Type B pancreatic cell (in vitro differentiated cells): ENCODE results near the gene RNF103. TPM values are rescaled to one million over a fixed set of nuclear protein-coding genes. Genes with fewer than 3 reads are reported as not detected.

Experiments
- DNase-seq: peaks from one replicate; pipeline ENCODE4 v3.0.0; 2021; ENCODE audit warnings: mixed read lengths; ENCODE audit not compliant: unreplicated experiment; ENCODE audit errors: extremely low spot score
- H3K27ac Mint-ChIP-seq: 2 replicates; pipeline ENCODE4 v1.8.0; 2021; ENCODE audit warnings: mild to moderate bottlenecking, mixed read lengths
- H3K27me3 Mint-ChIP-seq: 2 replicates; pipeline ENCODE4 v1.8.0; 2021; ENCODE audit warnings: mixed read lengths
- H3K36me3 Mint-ChIP-seq: 2 replicates; pipeline ENCODE4 v1.8.0; 2021; ENCODE audit warnings: mixed read lengths
- H3K4me1 Mint-ChIP-seq: one replicate; pipeline ENCODE4 v1.8.0; 2021; ENCODE audit warnings: mixed read lengths; ENCODE audit not compliant: unreplicated experiment
- H3K4me3 Mint-ChIP-seq: 2 replicates; pipeline ENCODE4 v1.8.0; 2021; ENCODE audit warnings: mild to moderate bottlenecking, mixed read lengths
- H3K9me3 Mint-ChIP-seq: 2 replicates; pipeline ENCODE4 v1.8.0; 2021; ENCODE audit warnings: mixed read lengths
- total RNA-seq: library from RNA; stranded (reverse); gene quantifications from 2 replicates; pipeline ENCODE4 v1.2.1, GENCODE V29; 2021; ENCODE audit warnings: low replicate concordance
- TF ChIP-seq, protein P1 (sequence below): fragments of 200-600 bp; sonication (generic); conservative IDR thresholded peaks from 2 replicates; pipeline ENCODE4 v1.5.0; 2021; ENCODE audit warnings: antibody characterized with exemption, mild to moderate bottlenecking

The RNF103 gene
- total RNA-seq, 1 donor from 2014 or later, result 21.2 TPM

DNA sequence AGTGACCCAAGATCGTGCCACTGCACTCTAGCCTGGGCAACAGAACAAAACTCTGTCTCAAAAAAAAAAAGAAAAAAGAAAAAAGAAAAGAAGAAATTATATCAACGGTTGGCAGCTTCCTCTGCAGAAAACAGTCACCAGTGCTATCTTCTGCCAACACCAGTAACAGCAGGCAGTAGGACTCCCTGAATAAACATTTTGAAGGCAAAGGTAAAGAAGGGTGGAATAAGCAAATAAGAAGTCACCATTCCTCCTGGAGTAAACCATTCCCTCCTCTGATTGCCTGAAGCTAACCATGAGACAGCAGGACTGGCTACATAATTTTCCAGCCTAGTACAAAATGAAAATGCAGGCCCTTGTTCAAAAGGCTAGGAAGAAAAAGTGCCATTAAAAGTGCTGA is 9.0 kb upstream of the RNF103 start:
- Mint-ChIP-seq H3K36me3 (peaks cover 3% of the 10 kb centered on the region), H3K4me3 (no peak overlapping the region), H3K4me1 (peaks cover 11% of the 10 kb centered on the region), H3K9me3 (no peaks in the 10 kb centered on the region), H3K27me3 (peaks cover 3% of the 10 kb centered on the region), H3K27ac (no peak overlapping the region)
- TF ChIP-seq, protein P1, sequence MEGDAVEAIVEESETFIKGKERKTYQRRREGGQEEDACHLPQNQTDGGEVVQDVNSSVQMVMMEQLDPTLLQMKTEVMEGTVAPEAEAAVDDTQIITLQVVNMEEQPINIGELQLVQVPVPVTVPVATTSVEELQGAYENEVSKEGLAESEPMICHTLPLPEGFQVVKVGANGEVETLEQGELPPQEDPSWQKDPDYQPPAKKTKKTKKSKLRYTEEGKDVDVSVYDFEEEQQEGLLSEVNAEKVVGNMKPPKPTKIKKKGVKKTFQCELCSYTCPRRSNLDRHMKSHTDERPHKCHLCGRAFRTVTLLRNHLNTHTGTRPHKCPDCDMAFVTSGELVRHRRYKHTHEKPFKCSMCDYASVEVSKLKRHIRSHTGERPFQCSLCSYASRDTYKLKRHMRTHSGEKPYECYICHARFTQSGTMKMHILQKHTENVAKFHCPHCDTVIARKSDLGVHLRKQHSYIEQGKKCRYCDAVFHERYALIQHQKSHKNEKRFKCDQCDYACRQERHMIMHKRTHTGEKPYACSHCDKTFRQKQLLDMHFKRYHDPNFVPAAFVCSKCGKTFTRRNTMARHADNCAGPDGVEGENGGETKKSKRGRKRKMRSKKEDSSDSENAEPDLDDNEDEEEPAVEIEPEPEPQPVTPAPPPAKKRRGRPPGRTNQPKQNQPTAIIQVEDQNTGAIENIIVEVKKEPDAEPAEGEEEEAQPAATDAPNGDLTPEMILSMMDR, result no peak
- DNase-seq, result no peak

DNA sequence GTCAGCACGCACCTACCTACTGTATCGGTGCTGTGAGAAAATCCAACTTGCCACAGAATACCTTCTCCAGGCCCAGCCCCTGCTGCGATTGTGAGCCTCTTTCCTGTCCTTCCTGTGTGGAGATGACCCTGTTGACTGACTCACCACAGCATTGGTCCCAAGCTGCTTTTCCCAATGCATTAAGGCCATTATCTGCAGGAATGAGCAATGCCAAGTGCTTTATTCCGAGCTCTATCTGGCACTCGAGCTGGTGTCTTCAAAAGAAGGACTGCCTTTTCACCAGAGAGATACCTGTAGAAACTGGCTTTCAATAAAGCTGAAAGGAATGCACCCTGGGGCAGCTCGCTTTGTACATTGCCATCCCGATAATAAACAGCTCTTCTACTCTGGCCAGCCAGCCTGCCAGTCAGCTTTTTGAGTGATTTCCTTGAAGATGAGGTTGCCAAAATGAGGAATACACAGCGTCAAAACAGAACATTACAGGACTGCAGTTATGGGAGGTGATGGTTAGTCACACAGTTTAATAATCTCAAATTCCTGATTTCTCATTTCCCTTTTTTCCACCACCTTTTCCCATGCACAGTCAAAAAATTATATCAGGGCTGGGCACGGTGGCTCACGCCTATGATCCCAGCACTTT is 8.3 kb upstream of the RNF103 start:
- Mint-ChIP-seq H3K9me3 (no peaks in the 10 kb centered on the region), H3K4me1 (peaks cover 11% of the 10 kb centered on the region), H3K36me3 (peaks cover 3% of the 10 kb centered on the region), H3K27me3 (peaks cover 3% of the 10 kb centered on the region), H3K4me3 (peak overlapping the region; percentile 4), H3K27ac (peak overlapping the region; percentile 1)
- TF ChIP-seq, protein P1, result no peak
- DNase-seq, result no peak

DNA sequence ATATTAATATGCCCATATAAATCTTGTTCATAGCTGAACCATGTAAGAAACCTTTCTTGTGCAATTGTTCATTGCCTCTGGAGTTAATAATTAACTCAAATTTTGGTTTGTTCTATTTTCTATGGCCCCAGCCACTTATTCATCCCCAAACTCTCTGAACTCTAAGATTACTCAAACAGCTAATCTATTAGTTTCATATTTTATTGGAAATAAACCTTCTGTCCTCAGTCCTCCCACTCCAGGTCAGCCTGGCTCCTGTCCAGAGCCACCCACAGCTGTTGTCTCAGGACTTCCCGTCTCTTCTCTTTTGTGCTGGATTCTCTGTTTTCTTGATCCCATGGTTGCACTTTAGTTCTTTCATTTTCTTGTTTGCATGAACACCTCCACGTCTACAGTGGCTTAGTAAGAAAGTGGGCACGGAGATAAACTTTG is 4.4 kb upstream of the RNF103 start:
- Mint-ChIP-seq H3K27me3 (peaks cover 3% of the 10 kb centered on the region), H3K9me3 (no peaks in the 10 kb centered on the region), H3K4me1 (peaks cover 11% of the 10 kb centered on the region), H3K36me3 (peaks cover 3% of the 10 kb centered on the region), H3K27ac (no peak overlapping the region), H3K4me3 (no peak overlapping the region)
- TF ChIP-seq, protein P1, result no peak
- DNase-seq, result no peak

DNA sequence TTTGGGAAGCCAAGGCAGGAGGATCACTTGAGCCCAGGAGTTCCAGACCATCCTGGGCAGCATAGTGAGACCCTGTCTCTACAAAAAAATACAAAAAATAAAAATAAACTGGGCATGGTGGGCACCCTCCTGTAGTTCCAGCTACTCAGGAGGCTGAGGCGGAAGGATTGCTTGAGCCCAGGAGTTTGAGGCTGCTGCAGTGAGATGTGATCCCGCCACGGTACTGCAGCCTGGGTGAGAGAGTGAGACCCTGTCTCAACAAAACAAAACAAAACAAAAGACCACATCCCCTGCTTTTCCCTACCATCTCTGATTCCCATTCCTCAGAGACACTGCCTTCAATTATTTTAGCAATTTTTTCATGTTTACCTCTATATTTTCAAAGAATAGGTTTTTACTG is 3.9 kb upstream of the RNF103 start:
- no peaks in the 10 kb centered on the region for H3K9me3 Mint-ChIP-seq
- peaks cover 11% of the 10 kb centered on the region for H3K4me1 Mint-ChIP-seq
- H3K27me3 Mint-ChIP-seq, result peaks cover 3% of the 10 kb centered on the region
- TF ChIP-seq, protein P1, result no peak
- DNase-seq, result no peak
- H3K27ac Mint-ChIP-seq, result no peak overlapping the region
- no peak overlapping the region for H3K4me3 Mint-ChIP-seq
- peaks cover 3% of the 10 kb centered on the region for H3K36me3 Mint-ChIP-seq

DNA sequence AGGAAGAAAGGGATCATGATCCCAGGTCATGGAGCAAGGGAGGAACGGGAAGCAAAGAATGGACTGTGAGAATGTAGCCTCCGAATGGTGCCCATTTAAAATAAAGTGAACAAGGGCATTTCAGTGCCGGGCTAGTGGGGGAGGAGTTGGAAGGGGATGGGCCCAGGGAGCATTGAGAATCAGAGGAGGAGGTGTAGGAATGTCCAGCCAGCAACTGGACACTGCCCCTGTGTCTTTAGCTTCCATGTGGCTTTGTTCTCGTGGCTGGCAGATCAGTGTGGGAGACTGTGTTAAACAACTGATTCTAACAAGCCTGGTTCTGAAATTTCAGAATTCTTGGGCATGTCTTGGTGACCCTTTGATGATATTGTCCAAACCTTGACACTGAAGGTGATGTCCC is 1.4 kb upstream of the RNF103 start:
- peak overlapping the region; percentile 12 for H3K27ac Mint-ChIP-seq
- peaks cover 14% of the 10 kb centered on the region for H3K4me1 Mint-ChIP-seq
- H3K4me3 Mint-ChIP-seq, result peak overlapping the region; percentile 32
- no peak for DNase-seq
- no peaks in the 10 kb centered on the region for H3K9me3 Mint-ChIP-seq
- TF ChIP-seq, protein P1, result no peak
- no peaks in the 10 kb centered on the region for H3K36me3 Mint-ChIP-seq
- H3K27me3 Mint-ChIP-seq, result no peaks in the 10 kb centered on the region

DNA sequence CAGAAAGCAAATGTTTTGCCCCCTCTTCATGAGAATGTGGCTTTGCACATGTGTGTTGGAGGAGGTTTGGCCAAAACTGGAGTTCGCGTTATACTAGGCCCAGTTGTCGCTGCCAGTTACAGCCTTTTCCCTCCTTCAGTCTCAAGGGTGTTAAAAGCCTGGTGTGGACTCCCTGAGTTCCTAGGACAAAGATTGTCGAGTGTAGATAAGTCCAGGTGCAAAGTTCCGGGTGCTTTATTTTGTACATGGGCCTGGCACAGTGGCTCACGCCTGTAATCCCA is 542 bp upstream of the RNF103 start:
- Mint-ChIP-seq H3K27me3 (no peaks in the 10 kb centered on the region), H3K4me1 (peaks cover 14% of the 10 kb centered on the region), H3K9me3 (no peaks in the 10 kb centered on the region), H3K27ac (peak overlapping the region; percentile 82), H3K36me3 (peaks cover 4% of the 10 kb centered on the region), H3K4me3 (peak overlapping the region; percentile 81)
- DNase-seq, result no peak
- TF ChIP-seq, protein P1, result no peak
